Large intestine (tissue), 3 donors: Measurements from ENCODE around the gene RREB1. TPM values are rescaled to one million over a fixed set of nuclear protein-coding genes. Genes with fewer than 3 reads are reported as not detected.

Experiments used
- DNase-seq, 2 donors: peaks; one replicate each; pipeline versions ENCODE4 v3.0.0 to v3.0.0-alpha.2; 2013
- H3K27ac ChIP-seq: one replicate; pipeline ENCODE4 v1.5.1; 2013; ENCODE audit warnings: low read length
- H3K27me3 ChIP-seq: 2 replicates; pipeline ENCODE4 v1.6.1; 2013; ENCODE audit warnings: low read length; ENCODE audit not compliant: control insufficient read depth, insufficient read depth
- H3K36me3 ChIP-seq: 2 replicates; pipeline ENCODE4 v1.6.1; 2013; ENCODE audit warnings: low read length; ENCODE audit not compliant: control insufficient read depth, insufficient read depth
- H3K4me1 ChIP-seq: one replicate; pipeline ENCODE4 v1.6.1; 2013; ENCODE audit warnings: low read length; ENCODE audit not compliant: control insufficient read depth, insufficient read depth
- H3K4me3 ChIP-seq: one replicate; pipeline ENCODE4 v1.5.1; 2013; ENCODE audit warnings: low read length
- H3K9me3 ChIP-seq: one replicate; pipeline ENCODE4 v1.6.1; 2013; ENCODE audit warnings: mild to moderate bottlenecking, low read depth, low read length, moderate library complexity; ENCODE audit not compliant: control insufficient read depth
- WGBS: methylation state at CpG from one replicate; pipeline ENCODE4 v1.1.5; 2013; ENCODE audit warnings: low lambda C conversion rate; ENCODE audit not compliant: insufficient coverage; 5-methylcytosine and 5-hydroxymethylcytosine counted together
- polyA plus RNA-seq: library from polyadenylated mRNA; unstranded; fragments of 120-200 nt; gene quantifications from one replicate; pipeline ENCODE4 v1.2.1, GENCODE V29; 2013

The RREB1 gene
- polyA plus RNA-seq, 1 donor = 33.8 TPM

DNA sequence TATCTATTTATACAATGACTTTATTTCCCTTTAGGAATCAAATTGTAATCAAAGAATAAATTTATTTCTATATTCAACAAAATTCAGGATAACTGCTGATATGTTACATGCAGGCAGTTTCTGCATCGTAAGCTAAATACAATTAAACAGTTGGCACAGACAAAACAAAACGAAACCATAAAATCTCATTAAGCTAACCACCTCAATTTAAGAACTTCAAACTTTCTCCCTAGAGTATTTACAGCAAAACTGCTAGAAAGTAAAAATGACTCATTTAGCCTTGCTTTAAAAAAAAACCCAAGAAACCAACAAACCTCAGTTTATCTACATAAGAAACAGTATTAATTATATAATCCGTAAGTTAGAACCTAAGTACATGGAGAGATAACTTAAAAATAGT lies 188.2 kb downstream of the RREB1 start:
- DNase-seq = no peak
- Histone ChIP-seq H3K4me1 (no peaks in the 10 kb centered on the region), H3K27me3 (no peaks in the 10 kb centered on the region), H3K4me3 (no peak overlapping the region), H3K27ac (no peak overlapping the region), H3K9me3 (no peaks in the 10 kb centered on the region), H3K36me3 (peaks cover 58% of the 10 kb centered on the region)
- 96% methylated on average over 3 of the region's 3 CpGs for WGBS

GRCh38 chr6:7296602-7297001 lies 188.8 kb downstream of the RREB1 start:
- no CpG with 5 or more reads among the region's 2 CpGs for WGBS
- no peaks in the 10 kb centered on the region for H3K9me3 ChIP-seq
- no peak for DNase-seq
- no peaks in the 10 kb centered on the region for H3K4me1 ChIP-seq
- no peak overlapping the region for H3K4me3 ChIP-seq
- no peaks in the 10 kb centered on the region for H3K27me3 ChIP-seq
- H3K27ac ChIP-seq = no peak overlapping the region
- H3K36me3 ChIP-seq = peaks cover 65% of the 10 kb centered on the region

GRCh38 chr6:7298113-7298512 lies 190.4 kb downstream of the RREB1 start:
- H3K36me3 ChIP-seq = peaks cover 65% of the 10 kb centered on the region
- H3K27me3 ChIP-seq = no peaks in the 10 kb centered on the region
- WGBS = 83% methylated on average over 1 of the region's 1 CpG
- no peak overlapping the region for H3K4me3 ChIP-seq
- no peak overlapping the region for H3K27ac ChIP-seq
- no peaks in the 10 kb centered on the region for H3K9me3 ChIP-seq
- no peak for DNase-seq
- H3K4me1 ChIP-seq = no peaks in the 10 kb centered on the region

- Histone ChIP-seq H3K9me3 (no peaks in the 10 kb centered on the region), H3K27me3 (no peaks in the 10 kb centered on the region), H3K36me3 (peaks cover 74% of the 10 kb centered on the region), H3K4me3 (no peak overlapping the region), H3K4me1 (no peaks in the 10 kb centered on the region), H3K27ac (no peak overlapping the region)
- DNase-seq = no peak
- no CpG with 5 or more reads among the region's 5 CpGs for WGBS
These were observed 193.2 kb downstream of the RREB1 start for GRCh38 chr6:7300926-7301325.

Other genes with a start within 250 kb of the RREB1 start
- gene SSR1, start 205.2 kb downstream of the RREB1 start, polyA plus RNA-seq = 125 TPM